Chondrocyte (in vitro differentiated cells): ENCODE data around the gene ZNF653. TPM values are rescaled to one million over a fixed set of nuclear protein-coding genes. Genes with fewer than 3 reads are reported as not detected.

Source experiments
- DNase-seq: peaks from one replicate; pipeline ENCODE4 v3.0.0; 2021; ENCODE audit warnings: mixed read lengths, low spot score
- H3K27ac Mint-ChIP-seq: one replicate; pipeline ENCODE4 v1.8.0; 2021; ENCODE audit warnings: mild to moderate bottlenecking, moderate library complexity, mixed read lengths; ENCODE audit not compliant: unreplicated experiment
- H3K27me3 Mint-ChIP-seq: 2 replicates; pipeline ENCODE4 v1.8.0; 2021; ENCODE audit warnings: low read depth, mixed read lengths
- H3K36me3 Mint-ChIP-seq: 2 replicates; pipeline ENCODE4 v1.8.0; 2021; ENCODE audit warnings: low read depth, mixed read lengths
- H3K4me1 Mint-ChIP-seq: 2 replicates; pipeline ENCODE4 v1.8.0; 2021; ENCODE audit warnings: low read depth, mild to moderate bottlenecking, mixed read lengths
- H3K4me3 Mint-ChIP-seq: one replicate; pipeline ENCODE4 v1.8.0; 2021; ENCODE audit warnings: mild to moderate bottlenecking, moderate library complexity, mixed read lengths; ENCODE audit not compliant: unreplicated experiment
- H3K9me3 Mint-ChIP-seq: 2 replicates; pipeline ENCODE4 v1.8.0; 2021; ENCODE audit warnings: low read depth, mixed read lengths
- CTCF ChIP-seq: fragments of 200-600 bp; sonication (generic); IDR thresholded peaks from 2 replicates; pipeline ENCODE4 v1.5.0; 2021; ENCODE audit warnings: antibody characterized with exemption, mild to moderate bottlenecking, moderate library complexity
- total RNA-seq: library from RNA; stranded (reverse); gene quantifications from 3 replicates; pipeline ENCODE4 v1.2.1, GENCODE V29; 2021

ZNF653 gene
- total RNA-seq, 1 donor from 2014 or later = 8.2 TPM

GRCh38 chr19:11510444-11510843, 4.8 kb upstream of the ZNF653 start:
- Mint-ChIP-seq H3K27ac (no peak overlapping the region), H3K9me3 (no peaks in the 10 kb centered on the region), H3K4me1 (peaks cover 9% of the 10 kb centered on the region), H3K4me3 (no peak overlapping the region), H3K27me3 (no peaks in the 10 kb centered on the region), H3K36me3 (peaks cover 7% of the 10 kb centered on the region)
- DNase-seq = no peak
- no peak for TF ChIP-seq CTCF

- no peak for DNase-seq
- no peaks in the 10 kb centered on the region for H3K9me3 Mint-ChIP-seq
- H3K36me3 Mint-ChIP-seq = peaks cover 8% of the 10 kb centered on the region
- H3K27me3 Mint-ChIP-seq = no peaks in the 10 kb centered on the region
- TF ChIP-seq CTCF = no peak
- H3K4me1 Mint-ChIP-seq = peaks cover 16% of the 10 kb centered on the region
- no peak overlapping the region for H3K27ac Mint-ChIP-seq
- no peak overlapping the region for H3K4me3 Mint-ChIP-seq
Observed at GRCh38 chr19:11507370-11508078, 1.9 kb upstream of the ZNF653 start.

GRCh38 chr19:11506967-11507366, 1.3 kb upstream of the ZNF653 start:
- peaks cover 16% of the 10 kb centered on the region for H3K4me1 Mint-ChIP-seq
- no peak for DNase-seq
- H3K27ac Mint-ChIP-seq = no peak overlapping the region
- H3K4me3 Mint-ChIP-seq = peak overlapping the region; percentile 83
- H3K9me3 Mint-ChIP-seq = no peaks in the 10 kb centered on the region
- H3K27me3 Mint-ChIP-seq = no peaks in the 10 kb centered on the region
- peaks cover 7% of the 10 kb centered on the region for H3K36me3 Mint-ChIP-seq
- TF ChIP-seq CTCF = no peak

GRCh38 chr19:11506101-11506555, 489 bp upstream of the ZNF653 start:
- peak overlapping the region; percentile 95 for H3K27ac Mint-ChIP-seq
- peaks cover 16% of the 10 kb centered on the region for H3K4me1 Mint-ChIP-seq
- no peaks in the 10 kb centered on the region for H3K27me3 Mint-ChIP-seq
- TF ChIP-seq CTCF = no peak
- no peaks in the 10 kb centered on the region for H3K9me3 Mint-ChIP-seq
- H3K4me3 Mint-ChIP-seq = peak overlapping the region; percentile 83
- H3K36me3 Mint-ChIP-seq = peaks cover 4% of the 10 kb centered on the region
- no peak for DNase-seq

GRCh38 chr19:11505032-11505503, 571 bp downstream of the ZNF653 start:
- peaks cover 3% of the 10 kb centered on the region for H3K36me3 Mint-ChIP-seq
- H3K9me3 Mint-ChIP-seq = no peaks in the 10 kb centered on the region
- no peak for TF ChIP-seq CTCF
- H3K27me3 Mint-ChIP-seq = no peaks in the 10 kb centered on the region
- peaks cover 16% of the 10 kb centered on the region for H3K4me1 Mint-ChIP-seq
- DNase-seq = no peak
- peak overlapping the region; percentile 83 for H3K4me3 Mint-ChIP-seq
- peak overlapping the region; percentile 79 for H3K27ac Mint-ChIP-seq
